ENCODE results near the gene ARL2.

ARL2 gene

GRCh38 chr11:65013888-65014725 is at the start of gene ARL2:
Gene ARL2 (plus strand): TSS chr11:65014160. CDS start chr11:65014208, 48 bp downstream.
- DNase-seq (ENCODE audit: extremely low read depth, insufficient read length): peak; percentile 95
- no peaks in the 10 kb centered on the region for H3K27me3 ChIP-seq (replicated peaks; ENCODE audit: control insufficient read depth, insufficient read depth, low read length)
- H3K4me3 ChIP-seq (replicated peaks; ENCODE audit: low read depth, low read length): peak within 1 kb of the TSS; percentile 77
- TF ChIP-seq CTCF (IDR thresholded peaks at IDR 0.05; ENCODE audit: insufficient read depth, low read length, poor library complexity, severe bottlenecking): peak; percentile 56
- peaks cover 4% of the 10 kb centered on the region for H3K36me3 ChIP-seq (ENCODE audit: control insufficient read depth, insufficient read depth, low read length)

- no peak for TF ChIP-seq CTCF (IDR thresholded peaks at IDR 0.05; ENCODE audit: insufficient read depth, low read length, poor library complexity, severe bottlenecking)
- Histone ChIP-seq H3K36me3 (ENCODE audit: control insufficient read depth, insufficient read depth, low read length) (no peaks in the 10 kb centered on the region), H3K4me3 (replicated peaks; ENCODE audit: low read depth, low read length) (no peak overlapping the region), H3K27me3 (replicated peaks; ENCODE audit: control insufficient read depth, insufficient read depth, low read length) (no peaks in the 10 kb centered on the region)
- DNase-seq (ENCODE audit: extremely low read depth, insufficient read length): no peak
These were observed 46.6 kb upstream of the ARL2 start for GRCh38 chr11:64967375-64967774.

GRCh38 chr11:64969209-64969608 is 44.8 kb upstream of the ARL2 start:
- TF ChIP-seq CTCF (IDR thresholded peaks at IDR 0.05; ENCODE audit: insufficient read depth, low read length, poor library complexity, severe bottlenecking): no peak
- no peak overlapping the region for H3K4me3 ChIP-seq (replicated peaks; ENCODE audit: low read depth, low read length)
- DNase-seq (ENCODE audit: extremely low read depth, insufficient read length): no peak
- no peaks in the 10 kb centered on the region for H3K36me3 ChIP-seq (ENCODE audit: control insufficient read depth, insufficient read depth, low read length)
- no peaks in the 10 kb centered on the region for H3K27me3 ChIP-seq (replicated peaks; ENCODE audit: control insufficient read depth, insufficient read depth, low read length)

GRCh38 chr11:64970731-64971151 is 43.2 kb upstream of the ARL2 start:
- DNase-seq (ENCODE audit: extremely low read depth, insufficient read length): no peak
- no peak overlapping the region for H3K4me3 ChIP-seq (replicated peaks; ENCODE audit: low read depth, low read length)
- no peaks in the 10 kb centered on the region for H3K36me3 ChIP-seq (ENCODE audit: control insufficient read depth, insufficient read depth, low read length)
- TF ChIP-seq CTCF (IDR thresholded peaks at IDR 0.05; ENCODE audit: insufficient read depth, low read length, poor library complexity, severe bottlenecking): no peak
- H3K27me3 ChIP-seq (replicated peaks; ENCODE audit: control insufficient read depth, insufficient read depth, low read length): no peaks in the 10 kb centered on the region

GRCh38 chr11:64971421-64972233 is 42.3 kb upstream of the ARL2 start, which contains the start of gene MAJIN:
Gene MAJIN (minus strand): TSS chr11:64972108. CDS start chr11:64959405, 12,703 bp downstream.
- TF ChIP-seq CTCF (IDR thresholded peaks at IDR 0.05; ENCODE audit: insufficient read depth, low read length, poor library complexity, severe bottlenecking): no peak
- Histone ChIP-seq H3K36me3 (ENCODE audit: control insufficient read depth, insufficient read depth, low read length) (no peaks in the 10 kb centered on the region), H3K4me3 (replicated peaks; ENCODE audit: low read depth, low read length) (no peak within 1 kb of the TSS), H3K27me3 (replicated peaks; ENCODE audit: control insufficient read depth, insufficient read depth, low read length) (no peaks in the 10 kb centered on the region)
- DNase-seq (ENCODE audit: extremely low read depth, insufficient read length): peak; percentile 79

All from GM06990 (cell line).